D721Med (cell line): ENCODE results near the gene CCNO.

Experiments used
- DNase-seq: peaks from one replicate; pipeline ENCODE4 v3.0.0; 2011; ENCODE audit warnings: low spot score; ENCODE audit not compliant: insufficient read length
- FAIRE-seq: peaks from 2 replicates; lab custom pipeline; 2011; peaks lifted over from hg19 to GRCh38; lab: Jason Lieb, UNC
- CTCF ChIP-seq: IDR thresholded peaks from 2 replicates; pipeline ENCODE4 v1.5.1; 2012; ENCODE audit warnings: mild to moderate bottlenecking, control low read depth; ENCODE audit not compliant: insufficient read depth; ENCODE audit errors: missing control alignments

The CCNO gene

DNA sequence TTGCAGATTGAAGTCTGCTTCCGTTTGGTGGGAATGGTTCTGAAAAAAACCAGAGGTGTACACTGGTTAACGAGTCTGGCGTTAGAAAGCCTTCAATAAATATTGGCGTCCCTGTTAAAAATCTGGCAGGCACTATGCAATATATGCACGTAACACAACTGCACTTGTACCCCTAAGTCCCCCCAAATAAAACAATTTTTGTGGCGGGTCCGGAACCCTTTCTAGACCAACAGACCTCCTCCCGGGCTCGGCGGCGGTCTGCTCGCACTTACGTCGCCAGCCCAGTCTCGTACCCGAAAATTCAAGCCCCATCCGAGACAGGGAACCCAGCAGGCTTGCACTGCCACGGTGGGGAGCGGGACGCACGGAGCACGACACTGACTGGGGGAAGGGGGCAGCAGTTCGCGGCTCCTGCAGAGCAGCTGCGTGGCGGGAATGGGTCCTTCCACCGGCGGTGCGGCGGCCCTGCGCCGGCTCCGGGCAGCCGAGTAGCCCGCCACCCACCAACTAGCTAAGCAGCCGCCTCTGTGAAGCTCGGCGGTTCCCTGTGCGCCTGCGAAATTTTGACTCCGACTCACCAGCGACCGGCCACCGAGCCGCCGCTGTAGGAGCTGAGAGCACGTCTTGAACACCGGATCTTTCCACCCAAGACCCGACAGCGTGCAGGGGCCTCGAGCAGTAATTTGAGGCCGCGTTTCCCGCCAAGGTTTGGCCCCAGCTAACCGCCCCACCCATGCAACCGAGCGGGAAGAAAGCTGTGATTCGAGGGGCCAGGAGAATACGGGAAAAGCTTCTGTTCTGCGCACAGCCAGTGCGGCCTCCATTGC is 10.2 kb downstream of the CCNO start:
- DNase-seq (no peak), FAIRE-seq (no peak)
- no peak for TF ChIP-seq CTCF

DNA sequence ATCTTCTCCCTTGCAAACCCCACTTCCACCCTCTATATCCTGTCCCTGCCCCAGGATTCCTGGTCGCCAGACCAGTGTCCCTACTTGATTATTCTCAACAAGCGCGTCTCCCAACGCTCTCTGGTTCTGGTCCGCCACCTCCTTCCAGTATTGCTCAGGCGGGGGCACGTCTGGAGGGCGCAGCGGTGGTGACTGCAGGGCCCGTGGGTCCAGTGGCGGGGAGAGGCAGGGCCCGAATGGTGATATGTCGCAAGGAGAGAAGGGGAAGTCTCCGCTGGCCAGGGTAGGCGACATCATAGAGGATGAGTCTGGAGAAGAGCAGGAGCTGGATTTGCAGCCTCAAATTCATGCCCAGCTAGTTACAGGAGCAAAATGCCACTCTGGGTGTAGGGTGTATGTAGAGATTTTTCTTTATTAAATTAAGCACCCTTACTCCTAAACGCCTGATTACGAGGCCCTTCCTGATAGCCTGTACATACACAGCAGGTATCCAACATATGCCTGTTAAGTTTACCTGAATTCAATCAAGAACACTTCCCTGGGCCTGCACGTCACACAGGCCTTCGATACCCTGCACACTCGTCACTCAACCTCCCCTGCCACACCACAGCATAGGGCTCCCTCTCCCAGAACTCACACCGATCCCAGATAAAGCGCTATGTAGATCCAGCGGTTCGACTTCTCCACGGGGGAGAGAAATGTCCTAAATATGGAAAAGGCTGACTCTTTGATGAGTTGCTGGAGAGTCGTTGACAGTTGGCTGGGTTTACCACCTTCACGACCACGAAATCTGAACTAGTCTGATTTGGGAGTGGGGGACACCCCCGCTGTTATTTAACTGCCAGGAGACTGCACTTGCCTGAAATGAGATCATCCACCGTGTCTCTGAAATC is 11.1 kb downstream of the CCNO start:
- no peak for DNase-seq
- TF ChIP-seq CTCF = no peak
- FAIRE-seq = no peak

DNA sequence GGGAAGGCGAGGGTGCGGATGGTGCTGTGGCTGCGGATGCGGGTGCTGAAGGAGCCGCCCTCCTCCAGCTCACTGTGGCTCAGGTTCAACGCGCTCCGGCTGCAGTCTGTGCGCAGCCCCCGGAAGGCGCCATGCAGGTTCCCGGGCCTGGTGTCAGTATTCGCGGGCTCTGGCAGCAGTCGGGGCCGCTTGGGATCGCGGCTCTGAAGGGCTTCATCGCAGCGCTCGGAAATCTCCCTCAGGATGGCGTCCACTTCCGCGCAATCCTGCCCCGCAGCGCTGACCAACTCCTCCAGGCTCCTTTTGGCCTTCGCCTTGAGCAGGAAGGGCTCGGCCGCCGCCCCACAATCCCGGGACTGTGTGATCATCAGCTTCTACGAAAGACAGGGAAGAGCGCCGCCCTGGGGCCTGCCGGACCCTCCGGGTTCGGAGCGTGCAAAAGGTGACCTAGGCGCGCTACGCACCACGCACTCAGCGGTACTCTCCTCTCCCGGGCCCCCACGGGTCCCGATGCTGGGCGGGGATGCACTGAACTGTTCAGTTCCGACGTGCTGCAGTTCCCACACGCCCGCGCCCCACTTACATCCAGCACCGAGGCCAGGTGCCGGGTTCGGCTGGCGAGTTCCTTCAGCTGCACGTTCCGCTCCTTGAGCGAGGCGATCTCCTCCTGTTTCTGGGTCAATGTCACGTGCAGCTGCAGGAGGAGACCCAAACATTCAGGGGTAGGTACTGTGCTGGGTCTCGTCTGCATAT is 12.8 kb downstream of the CCNO start:
- no peak for TF ChIP-seq CTCF
- DNase-seq (no peak), FAIRE-seq (no peak)

DNA sequence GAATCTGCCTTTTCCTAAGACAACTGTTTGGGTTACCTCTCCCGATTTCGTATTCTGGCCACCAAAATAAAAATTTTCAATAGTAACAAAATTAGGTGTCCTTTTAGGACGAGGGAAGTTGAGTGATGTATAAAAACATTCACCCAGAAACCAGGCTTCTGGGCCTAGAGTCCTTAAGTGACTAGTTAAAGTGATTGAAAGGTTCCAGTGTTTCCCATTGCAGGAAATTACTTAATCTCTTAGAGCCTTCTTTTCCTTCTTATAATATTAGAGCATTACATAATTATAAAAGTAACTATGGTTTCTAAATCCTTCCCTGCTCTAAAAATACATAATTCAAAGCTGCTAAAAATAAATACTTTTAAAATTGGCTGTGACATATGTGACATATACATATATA is 13.6 kb downstream of the CCNO start:
- DNase-seq (no peak), FAIRE-seq (no peak)
- TF ChIP-seq CTCF = no peak

- no peak for DNase-seq
- no peak for TF ChIP-seq CTCF
- no peak for FAIRE-seq
Observed at GRCh38 chr5:55218967-55219366, 14.4 kb downstream of the CCNO start.

GRCh38 chr5:55211184-55211874 is 22.1 kb downstream of the CCNO start:
- FAIRE-seq = no peak
- DNase-seq = no peak
- TF ChIP-seq CTCF = no peak
